OCI-LY7 (cell line): ENCODE data around the gene KRT6A. TPM values are rescaled to one million over a fixed set of nuclear protein-coding genes. Genes with fewer than 3 reads are reported as not detected.

ENCODE experiments used
- BruUV-seq: library from RNA; stranded (reverse); fragments of 400-500 nt; replicated peaks from 2 replicates; lab custom pipeline; 2021; lab: Mats Ljungman, UMichigan
- CTCF ChIA-PET: fragments of 300-600 bp; sonication (Branson Sonifier 250); formaldehyde crosslinking; loops from one replicate; lab custom pipeline; 2022; ENCODE audit warnings: antibody characterized with exemption; ENCODE audit not compliant: unreplicated experiment; lab: Charles Lee
- POLR2A ChIA-PET: fragments of 300-600 bp; sonication (Branson Sonifier 250); formaldehyde crosslinking; loops from one replicate; lab custom pipeline; 2022; ENCODE audit warnings: antibody characterized with exemption; lab: Charles Lee
- DNase-seq: peaks from one replicate; pipeline ENCODE4 v3.0.0-alpha.2; 2015; ENCODE audit warnings: low spot score
- H2AFZ ChIP-seq: fragments of 200-600 bp; sonication (generic), shearing (Covaris generic); 2 replicates; pipeline ENCODE4 v1.6.1; 2014; ENCODE audit warnings: mild to moderate bottlenecking, antibody characterized with exemption, low read length, moderate library complexity
- H3K27ac ChIP-seq: fragments of 200-600 bp; sonication (generic); 2 replicates; pipeline ENCODE4 v1.5.1; 2014; ENCODE audit warnings: mixed run types, low read depth, mild to moderate bottlenecking, moderate library complexity, low read length, inconsistent platforms; ENCODE audit not compliant: poor library complexity, severe bottlenecking
- H3K36me3 ChIP-seq: fragments of 200-600 bp; sonication (generic); 2 replicates; pipeline ENCODE4 v1.6.1; 2014; ENCODE audit warnings: mild to moderate bottlenecking, antibody characterized with exemption, low read length, moderate library complexity, mixed read lengths; ENCODE audit not compliant: insufficient read depth
- H3K4me1 ChIP-seq: fragments of 200-600 bp; sonication (generic); 2 replicates; pipeline ENCODE4 v1.5.1; 2014; ENCODE audit warnings: mild to moderate bottlenecking, low read length; ENCODE audit not compliant: insufficient read depth, poor library complexity, severe bottlenecking
- H3K4me2 ChIP-seq: fragments of 200-600 bp; sonication (generic); 2 replicates; pipeline ENCODE4 v1.6.1; 2014; ENCODE audit warnings: mild to moderate bottlenecking, low read length
- H3K4me3 ChIP-seq: fragments of 200-600 bp; sonication (generic); 2 replicates; pipeline ENCODE4 v1.5.1; 2014; ENCODE audit warnings: mild to moderate bottlenecking, low read depth, low read length; ENCODE audit not compliant: poor library complexity, severe bottlenecking
- H3K79me2 ChIP-seq: fragments of 200-600 bp; sonication (generic); 2 replicates; pipeline ENCODE4 v1.6.1; 2016; ENCODE audit warnings: low read depth, mild to moderate bottlenecking, low read length, moderate library complexity, mixed read lengths; ENCODE audit not compliant: insufficient read depth
- H3K9me2 ChIP-seq: fragments of 200-600 bp; sonication (generic); 2 replicates; pipeline ENCODE4 v1.6.1; 2016; ENCODE audit warnings: mild to moderate bottlenecking, low read length, mixed read lengths; ENCODE audit not compliant: insufficient read depth
- H3K9me3 ChIP-seq: fragments of 200-600 bp; sonication (generic); 2 replicates; pipeline ENCODE4 v1.6.1; 2014; ENCODE audit warnings: mild to moderate bottlenecking, mixed run types, low read length, mixed read lengths
- H4K20me1 ChIP-seq: fragments of 200-600 bp; sonication (generic); 2 replicates; pipeline ENCODE4 v1.6.1; 2014; ENCODE audit warnings: mild to moderate bottlenecking, antibody characterized with exemption, low read length, moderate library complexity, mixed read lengths; ENCODE audit not compliant: insufficient read depth
- CTCF ChIP-seq: fragments of 200-600 bp; sonication (generic); conservative IDR thresholded peaks from 2 replicates; pipeline ENCODE4 v1.5.1; 2014; ENCODE audit warnings: mild to moderate bottlenecking, antibody characterized with exemption, low read length, moderate library complexity, mixed read lengths
- EZH2phosphoT487 ChIP-seq: fragments of 200-600 bp; sonication (generic); IDR thresholded peaks from 2 replicates; pipeline ENCODE4 v1.6.1; 2018; ENCODE audit warnings: low read depth, borderline replicate concordance, mild to moderate bottlenecking, mixed run types, antibody characterized with exemption, low read length, moderate library complexity, mixed read lengths
- intact Hi-C: fragments of 100-400 bp; cut with micrococcal nuclease; formaldehyde crosslinking; loops from one replicate; pipeline ENCODE4 v1.10.0; 2022; ENCODE audit not compliant: unreplicated experiment
- total RNA-seq, 2 experiments: library from RNA; depleted of rRNA in 1 of 2; stranded (reverse); fragments of >200 nt in 1 of 2; shearing (Covaris generic) in 1 of 2; gene quantifications; 2 replicates each; pipeline ENCODE4 v1.2.3, GENCODE V29; 2014 to 2022

Gene KRT6A
- total RNA-seq, 2 experiments from 2014 or later, result 0.74 TPM; not detected in 1

GRCh38 chr12:52537101-52537500 is 44.0 kb upstream of the KRT6A start:
- H3K4me1 ChIP-seq, result no peaks in the 10 kb centered on the region
- H3K9me2 ChIP-seq, result no peaks in the 10 kb centered on the region
- H3K9me3 ChIP-seq, result no peaks in the 10 kb centered on the region
- H3K4me3 ChIP-seq, result no peak overlapping the region
- no peak for TF ChIP-seq EZH2phosphoT487
- TF ChIP-seq CTCF, result no peak
- H3K27ac ChIP-seq, result no peak overlapping the region
- ChIA-PET POLR2A (interaction anchor here (0.5 kb wide), 1 partner anchor 259 kb away, joined by 4 read pairs; no protein-coding TSS in a partner anchor), CTCF (no interaction called here)
- no peak for DNase-seq
- BruUV-seq, result no TSS peak
- intact Hi-C loops, result no loop called here
- no peak overlapping the region for H2AFZ ChIP-seq
- H3K36me3 ChIP-seq, result no peaks in the 10 kb centered on the region
- no peak overlapping the region for H3K4me2 ChIP-seq
- no peaks in the 10 kb centered on the region for H4K20me1 ChIP-seq
- no peaks in the 10 kb centered on the region for H3K79me2 ChIP-seq

GRCh38 chr12:52535574-52535973 is 42.5 kb upstream of the KRT6A start:
- Histone ChIP-seq H4K20me1 (no peaks in the 10 kb centered on the region), H3K79me2 (no peaks in the 10 kb centered on the region), H3K36me3 (no peaks in the 10 kb centered on the region), H3K4me1 (no peaks in the 10 kb centered on the region), H3K27ac (no peak overlapping the region), H3K9me2 (no peaks in the 10 kb centered on the region), H3K4me3 (no peak overlapping the region), H2AFZ (no peak overlapping the region), H3K9me3 (no peaks in the 10 kb centered on the region), H3K4me2 (no peak overlapping the region)
- DNase-seq, result no peak
- BruUV-seq, result no TSS peak
- intact Hi-C loops, result no loop called here
- CTCF ChIA-PET, result no interaction called here
- POLR2A ChIA-PET, result no interaction called here
- no peak for TF ChIP-seq EZH2phosphoT487
- no peak for TF ChIP-seq CTCF

GRCh38 chr12:52534482-52534881 is 41.4 kb upstream of the KRT6A start:
- no TSS peak for BruUV-seq
- intact Hi-C loops, result no loop called here
- Histone ChIP-seq H3K9me3 (no peaks in the 10 kb centered on the region), H3K36me3 (no peaks in the 10 kb centered on the region), H4K20me1 (no peaks in the 10 kb centered on the region), H3K79me2 (no peaks in the 10 kb centered on the region), H3K4me2 (no peak overlapping the region), H3K9me2 (no peaks in the 10 kb centered on the region), H2AFZ (no peak overlapping the region), H3K4me1 (no peaks in the 10 kb centered on the region), H3K4me3 (no peak overlapping the region), H3K27ac (no peak overlapping the region)
- POLR2A ChIA-PET, result no interaction called here
- CTCF ChIA-PET, result no interaction called here
- DNase-seq, result no peak
- TF ChIP-seq CTCF, result no peak
- TF ChIP-seq EZH2phosphoT487, result no peak
